Activated B cell treated with CpG ODN at 0.5 μM for 24 hours (primary cell): ENCODE results near the gene NLK. TPM values are rescaled to one million over a fixed set of nuclear protein-coding genes. Genes with fewer than 3 reads are reported as not detected.

ENCODE experiments used
- ATAC-seq: fragments of 200-7000 bp; cut with Tn5 transposase; one replicate; pipeline ENCODE4 v1.10.0; 2021; ENCODE audit warnings: low read depth, mild to moderate bottlenecking, moderate library complexity
- CTCF ChIA-PET: fragments of 350-600 bp; sonication (Branson Sonifier 250); formaldehyde crosslinking; loops from one replicate; lab custom pipeline; 2021; ENCODE audit warnings: antibody characterized with exemption; lab: Charles Lee
- POLR2A ChIA-PET: fragments of 350-600 bp; sonication (Branson Sonifier 250); formaldehyde crosslinking; loops from one replicate; lab custom pipeline; 2021; ENCODE audit warnings: antibody characterized with exemption; lab: Charles Lee
- DNase-seq: peaks from one replicate; pipeline ENCODE4 v3.0.0; 2022
- H3K27ac Mint-ChIP-seq: one replicate; pipeline ENCODE4 v1.8.0; 2020; ENCODE audit warnings: mixed read lengths
- H3K27me3 Mint-ChIP-seq: one replicate; pipeline ENCODE4 v1.8.0; 2021; ENCODE audit warnings: mixed read lengths
- H3K36me3 Mint-ChIP-seq: one replicate; pipeline ENCODE4 v1.8.0; 2021; ENCODE audit warnings: low read depth, mixed read lengths
- H3K4me1 Mint-ChIP-seq: one replicate; pipeline ENCODE4 v1.8.0; 2021; ENCODE audit warnings: mixed read lengths
- H3K4me3 Mint-ChIP-seq: one replicate; pipeline ENCODE4 v1.8.0; 2020; ENCODE audit warnings: mild to moderate bottlenecking, mixed read lengths
- H3K9me3 Mint-ChIP-seq: one replicate; pipeline ENCODE4 v1.8.0; 2020; ENCODE audit warnings: mixed read lengths
- intact Hi-C: fragments of 100-400 bp; cut with micrococcal nuclease; formaldehyde crosslinking; loops from one replicate; pipeline ENCODE4 v1.15.1; 2024
- total RNA-seq: library from RNA; stranded (reverse); gene quantifications from 2 replicates; pipeline ENCODE4 v1.2.3, GENCODE V29; 2022
- TF ChIP-seq, protein P1 (sequence below): fragments of 200-600 bp; IDR thresholded peaks from one replicate; pipeline ENCODE4 v1.8.0; 2022; ENCODE audit warnings: antibody characterized with exemption, mild to moderate bottlenecking

The NLK gene
- total RNA-seq, 1 donor from 2014 or later: 24.6 TPM

DNA sequence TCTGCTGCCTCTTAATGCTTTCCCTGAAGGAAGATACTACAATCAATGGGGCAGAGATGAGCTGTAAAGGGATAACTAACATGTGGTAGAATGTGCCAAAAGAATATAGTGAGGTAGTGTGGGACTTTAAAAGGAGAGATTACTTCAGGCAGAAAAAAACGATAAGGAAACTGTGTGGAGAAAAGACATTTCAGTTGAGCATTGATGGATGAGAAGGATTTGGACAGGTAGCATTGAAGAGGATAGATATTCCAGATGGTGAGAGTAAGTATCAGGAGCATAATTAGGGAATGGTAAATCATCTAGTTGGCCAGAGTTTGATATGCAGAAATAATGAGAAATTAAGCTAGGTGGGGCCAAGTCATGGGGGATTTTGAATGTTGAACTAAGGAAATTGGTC is 97.3 kb downstream of the NLK start:
- POLR2A ChIA-PET: no interaction called here
- intact Hi-C loops: no loop called here
- CTCF ChIA-PET: no interaction called here

DNA sequence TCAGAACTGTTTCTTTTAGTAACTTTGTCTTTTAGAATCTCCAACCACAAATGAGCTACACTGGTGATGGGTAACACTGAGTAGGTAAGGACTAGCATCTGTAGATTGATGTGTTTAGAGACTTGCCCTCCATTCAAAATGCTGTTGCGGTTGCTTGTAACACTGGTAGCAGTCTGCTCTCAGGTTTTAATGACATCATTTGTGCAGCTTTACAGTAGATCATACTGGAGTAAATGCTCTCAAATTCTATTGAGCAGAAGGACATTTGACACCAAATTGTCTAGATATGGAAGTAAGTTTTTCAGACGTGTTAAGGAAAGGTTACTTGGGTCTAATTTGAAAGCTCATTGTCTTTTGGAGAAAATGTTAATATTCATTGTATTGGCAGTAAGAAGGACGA is 98.8 kb downstream of the NLK start:
- Mint-ChIP-seq H3K27me3 (no peaks in the 10 kb centered on the region), H3K4me3 (no peak overlapping the region), H3K36me3 (peaks cover 10% of the 10 kb centered on the region), H3K4me1 (no peaks in the 10 kb centered on the region), H3K9me3 (no peaks in the 10 kb centered on the region), H3K27ac (no peak overlapping the region)
- ATAC-seq: no peak
- TF ChIP-seq, protein P1, sequence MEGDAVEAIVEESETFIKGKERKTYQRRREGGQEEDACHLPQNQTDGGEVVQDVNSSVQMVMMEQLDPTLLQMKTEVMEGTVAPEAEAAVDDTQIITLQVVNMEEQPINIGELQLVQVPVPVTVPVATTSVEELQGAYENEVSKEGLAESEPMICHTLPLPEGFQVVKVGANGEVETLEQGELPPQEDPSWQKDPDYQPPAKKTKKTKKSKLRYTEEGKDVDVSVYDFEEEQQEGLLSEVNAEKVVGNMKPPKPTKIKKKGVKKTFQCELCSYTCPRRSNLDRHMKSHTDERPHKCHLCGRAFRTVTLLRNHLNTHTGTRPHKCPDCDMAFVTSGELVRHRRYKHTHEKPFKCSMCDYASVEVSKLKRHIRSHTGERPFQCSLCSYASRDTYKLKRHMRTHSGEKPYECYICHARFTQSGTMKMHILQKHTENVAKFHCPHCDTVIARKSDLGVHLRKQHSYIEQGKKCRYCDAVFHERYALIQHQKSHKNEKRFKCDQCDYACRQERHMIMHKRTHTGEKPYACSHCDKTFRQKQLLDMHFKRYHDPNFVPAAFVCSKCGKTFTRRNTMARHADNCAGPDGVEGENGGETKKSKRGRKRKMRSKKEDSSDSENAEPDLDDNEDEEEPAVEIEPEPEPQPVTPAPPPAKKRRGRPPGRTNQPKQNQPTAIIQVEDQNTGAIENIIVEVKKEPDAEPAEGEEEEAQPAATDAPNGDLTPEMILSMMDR: no peak
- ChIA-PET POLR2A (no interaction called here), CTCF (no interaction called here)
- DNase-seq: no peak
- intact Hi-C loops: no loop called here

More for the DNA sequence above, 97.3 kb downstream of the NLK start:
- DNase-seq: no peak
- Mint-ChIP-seq H3K27me3 (no peaks in the 10 kb centered on the region), H3K9me3 (no peaks in the 10 kb centered on the region), H3K4me1 (no peaks in the 10 kb centered on the region), H3K27ac (no peak overlapping the region), H3K36me3 (peaks cover 11% of the 10 kb centered on the region), H3K4me3 (no peak overlapping the region)
- TF ChIP-seq, protein P1: no peak
- no peak for ATAC-seq

DNA sequence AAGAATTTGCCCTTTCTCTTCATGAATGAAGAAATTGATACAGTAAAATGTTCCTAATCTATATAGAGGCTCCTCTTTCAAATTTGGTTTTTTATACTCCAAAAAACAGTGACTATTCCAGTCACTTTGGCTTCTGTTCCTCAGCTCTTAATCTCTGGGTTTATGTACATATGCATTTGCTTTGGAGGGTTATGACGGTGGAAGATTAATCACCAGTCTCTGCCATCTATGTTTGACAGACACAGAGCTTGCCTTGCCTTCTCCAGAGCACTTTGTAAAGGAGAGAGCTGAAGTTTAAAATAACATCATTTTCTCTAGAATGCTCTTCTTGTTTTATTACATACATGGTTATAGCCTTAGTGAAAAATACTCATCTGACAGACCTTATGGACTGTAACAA is 99.3 kb downstream of the NLK start:
- CTCF ChIA-PET: no interaction called here
- no peaks in the 10 kb centered on the region for H3K27me3 Mint-ChIP-seq
- H3K9me3 Mint-ChIP-seq: no peaks in the 10 kb centered on the region

DNA sequence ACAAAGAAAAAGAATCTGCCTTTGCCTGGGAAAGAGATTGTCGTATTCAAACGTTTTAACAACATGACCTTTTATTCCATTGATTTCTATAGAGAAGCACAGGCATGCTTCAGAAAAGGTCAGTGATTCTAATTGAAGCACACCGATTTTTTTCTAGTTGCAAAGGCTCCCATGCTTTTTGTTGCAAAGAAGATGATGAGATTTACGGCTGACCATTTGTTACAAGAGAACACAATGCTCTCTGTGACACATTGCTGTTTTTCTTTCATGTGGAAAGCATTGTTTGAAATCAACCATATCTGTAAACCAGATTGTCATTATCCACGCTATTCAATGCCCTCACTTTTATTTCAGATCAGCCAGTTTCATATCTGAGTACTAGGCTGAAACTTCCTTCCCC is 99.8 kb downstream of the NLK start:
- peaks cover 10% of the 10 kb centered on the region for H3K36me3 Mint-ChIP-seq
- CTCF ChIA-PET: no interaction called here
- H3K27ac Mint-ChIP-seq: no peak overlapping the region
- DNase-seq (no peak), ATAC-seq (no peak)
- H3K4me3 Mint-ChIP-seq: no peak overlapping the region
- POLR2A ChIA-PET: no interaction called here
- intact Hi-C loops: no loop called here
- no peaks in the 10 kb centered on the region for H3K27me3 Mint-ChIP-seq
- no peaks in the 10 kb centered on the region for H3K4me1 Mint-ChIP-seq
- H3K9me3 Mint-ChIP-seq: no peaks in the 10 kb centered on the region
- TF ChIP-seq, protein P1: no peak

More for the DNA sequence above, 99.3 kb downstream of the NLK start:
- ATAC-seq (no peak), DNase-seq (no peak)
- H3K4me1 Mint-ChIP-seq: no peaks in the 10 kb centered on the region
- no peak overlapping the region for H3K4me3 Mint-ChIP-seq
- H3K27ac Mint-ChIP-seq: no peak overlapping the region
- TF ChIP-seq, protein P1: no peak
- intact Hi-C loops: no loop called here
- peaks cover 10% of the 10 kb centered on the region for H3K36me3 Mint-ChIP-seq
- POLR2A ChIA-PET: no interaction called here

DNA sequence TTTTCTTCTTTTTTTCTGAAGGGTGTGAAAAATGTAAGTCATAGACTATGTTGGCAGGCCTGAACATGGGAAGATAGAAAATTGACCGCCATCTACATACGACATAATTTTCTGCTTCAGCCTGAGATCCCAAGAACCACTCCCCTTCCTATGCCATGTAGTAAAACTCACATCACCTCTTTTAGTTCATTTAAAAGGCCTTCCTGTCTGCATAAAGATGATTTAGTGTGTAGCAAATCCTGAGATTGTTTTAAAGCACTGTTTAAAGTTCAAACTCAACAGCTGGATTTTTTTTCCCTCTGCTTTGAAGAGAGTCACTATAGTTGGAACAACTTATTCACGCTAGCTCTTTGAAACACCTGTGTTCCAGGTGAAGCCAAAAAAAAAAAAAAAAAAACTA is 101.5 kb downstream of the NLK start:
- no peak overlapping the region for H3K27ac Mint-ChIP-seq
- intact Hi-C loops: no loop called here
- POLR2A ChIA-PET: no interaction called here
- no peaks in the 10 kb centered on the region for H3K4me1 Mint-ChIP-seq
- H3K4me3 Mint-ChIP-seq: no peak overlapping the region
- DNase-seq (no peak), ATAC-seq (no peak)
- H3K36me3 Mint-ChIP-seq: peaks cover 10% of the 10 kb centered on the region
- no peaks in the 10 kb centered on the region for H3K27me3 Mint-ChIP-seq
- CTCF ChIA-PET: no interaction called here
- no peaks in the 10 kb centered on the region for H3K9me3 Mint-ChIP-seq
- TF ChIP-seq, protein P1: no peak
